ENCODE results near the gene LTBP2. TPM values are rescaled to one million over a fixed set of nuclear protein-coding genes. Genes with fewer than 3 reads are reported as not detected.

The LTBP2 gene
- total RNA-seq, 6 experiments from 2014 or later: 0.46 to 3.5 (median 1.7) TPM

- H3K36me3 ChIP-seq: no peaks in the 10 kb centered on the region
Measured at GRCh38 chr14:74652541-74652940, 40.5 kb upstream of the LTBP2 start.

DNA sequence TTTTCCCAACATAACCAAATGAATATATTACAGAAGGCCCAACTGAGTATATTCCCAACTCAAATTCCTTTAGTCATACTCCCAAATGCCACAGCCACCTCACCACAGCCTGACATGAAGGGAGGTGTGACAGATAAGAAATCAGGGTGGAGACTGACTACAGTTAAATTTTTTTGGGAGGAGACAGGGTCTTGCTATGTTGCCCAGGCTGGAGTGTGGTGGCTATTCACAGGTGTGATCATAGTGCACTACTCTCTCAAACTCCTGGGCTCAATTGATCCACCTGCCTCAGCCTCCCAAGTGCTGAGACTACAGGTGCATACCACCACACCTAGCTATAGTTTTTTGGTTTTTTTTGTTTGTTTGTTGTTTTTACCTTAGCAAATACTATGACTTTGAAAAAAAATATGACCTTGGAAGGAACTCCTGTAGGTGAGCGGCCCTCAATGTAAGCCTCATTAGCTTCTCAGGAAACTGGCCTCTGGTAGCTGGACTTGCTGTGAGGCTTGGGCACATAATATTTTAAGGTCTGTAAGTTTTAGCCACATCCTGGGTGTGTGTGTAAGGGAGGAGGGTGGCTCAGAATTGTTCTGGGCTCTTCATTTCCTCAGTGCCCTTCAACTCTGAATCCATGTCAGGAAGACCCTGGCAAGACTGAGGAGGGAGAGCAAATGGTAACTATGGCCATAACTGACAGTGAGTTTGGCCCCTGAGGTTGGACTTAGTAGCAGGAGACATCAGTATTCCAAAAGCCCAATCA is 39.1 kb upstream of the LTBP2 start:
- Histone ChIP-seq H3K4me3 (no peak overlapping the region), H3K27me3 (no peaks in the 10 kb centered on the region), H3K27ac (no peak overlapping the region), H3K9me3 (no peaks in the 10 kb centered on the region), H3K36me3 (no peaks in the 10 kb centered on the region), H3K4me1 (no peaks in the 10 kb centered on the region)
- DNase-seq (no peak), ATAC-seq (no peak)
- intact Hi-C loops (cut with DNase I): no loop called here
- WGBS (ENCODE audit: insufficient coverage, low coverage, low lambda C conversion rate, missing lambda C conversion rate): 100% methylated on average over 1 of the region's 1 CpG
- TF ChIP-seq CTCF (IDR thresholded peaks at IDR 0.05): no peak
- TF ChIP-seq POLR2A (IDR thresholded peaks at IDR 0.05): no peak

More at GRCh38 chr14:74652541-74652940, 40.5 kb upstream of the LTBP2 start:
- H3K4me1 ChIP-seq: no peaks in the 10 kb centered on the region
- WGBS (ENCODE audit: insufficient coverage, low coverage, low lambda C conversion rate, missing lambda C conversion rate): no CpG with 5 or more reads among the region's 4 CpGs
- intact Hi-C loops (cut with DNase I): no loop called here
- H3K9me3 ChIP-seq: no peaks in the 10 kb centered on the region
- no peaks in the 10 kb centered on the region for H3K27me3 ChIP-seq
- TF ChIP-seq CTCF (IDR thresholded peaks at IDR 0.05) (no peak), POLR2A (IDR thresholded peaks at IDR 0.05) (no peak)
- H3K4me3 ChIP-seq: no peak overlapping the region
- DNase-seq (no peak), ATAC-seq (no peak)
- H3K27ac ChIP-seq: no peak overlapping the region

DNA sequence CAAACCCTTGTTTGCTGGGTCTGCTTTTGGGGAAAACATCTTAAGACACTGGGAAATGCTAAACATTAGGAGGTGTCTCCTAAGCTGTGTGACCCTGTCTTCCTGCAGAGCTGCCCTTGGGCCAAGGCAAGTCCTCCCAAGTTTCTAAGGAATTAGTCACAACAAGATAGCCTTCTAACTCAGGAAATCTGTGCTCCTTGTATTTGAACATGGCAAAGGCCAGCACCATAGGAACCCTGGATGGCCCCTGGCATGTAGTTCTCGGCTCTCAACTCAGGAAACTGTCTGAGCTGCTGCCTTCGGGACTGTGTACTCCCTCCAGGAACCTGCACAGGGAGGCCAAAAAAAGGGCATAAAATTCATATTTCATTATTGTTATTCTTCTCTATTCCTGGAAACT is 37.6 kb upstream of the LTBP2 start:
- 52% methylated on average over 2 of the region's 2 CpGs for WGBS (ENCODE audit: insufficient coverage, low coverage, low lambda C conversion rate, missing lambda C conversion rate)
- no peaks in the 10 kb centered on the region for H3K4me1 ChIP-seq
- no peak for TF ChIP-seq POLR2A (IDR thresholded peaks at IDR 0.05)
- no peak for TF ChIP-seq CTCF (IDR thresholded peaks at IDR 0.05)
- no peaks in the 10 kb centered on the region for H3K27me3 ChIP-seq
- H3K4me3 ChIP-seq: no peak overlapping the region
- ATAC-seq (peak; percentile 35 to 78 (median 44)), DNase-seq (no peak)
- no peak overlapping the region for H3K27ac ChIP-seq
- intact Hi-C loops (cut with DNase I): no loop called here
- H3K36me3 ChIP-seq: no peaks in the 10 kb centered on the region
- no peaks in the 10 kb centered on the region for H3K9me3 ChIP-seq

GRCh38 chr14:74649167-74649566 is 37.1 kb upstream of the LTBP2 start:
- intact Hi-C loops (cut with DNase I): no loop called here
- H3K27ac ChIP-seq: no peak overlapping the region
- no peak overlapping the region for H3K4me3 ChIP-seq
- H3K36me3 ChIP-seq: no peaks in the 10 kb centered on the region
- TF ChIP-seq POLR2A (IDR thresholded peaks at IDR 0.05) (no peak), CTCF (IDR thresholded peaks at IDR 0.05) (no peak)
- no peaks in the 10 kb centered on the region for H3K9me3 ChIP-seq
- no CpG with 5 or more reads among the region's 7 CpGs for WGBS (ENCODE audit: insufficient coverage, low coverage, low lambda C conversion rate, missing lambda C conversion rate)
- ATAC-seq (peak in 1 of 4 donors; percentile 7), DNase-seq (no peak)
- no peaks in the 10 kb centered on the region for H3K4me1 ChIP-seq
- H3K27me3 ChIP-seq: no peaks in the 10 kb centered on the region
